ENCODE results near the gene DNAJB6. TPM values are rescaled to one million over a fixed set of nuclear protein-coding genes. Genes with fewer than 3 reads are reported as not detected.

The DNAJB6 gene
- total RNA-seq, 2 donors from 2014 or later = 78.0 to 81.8 TPM

DNA sequence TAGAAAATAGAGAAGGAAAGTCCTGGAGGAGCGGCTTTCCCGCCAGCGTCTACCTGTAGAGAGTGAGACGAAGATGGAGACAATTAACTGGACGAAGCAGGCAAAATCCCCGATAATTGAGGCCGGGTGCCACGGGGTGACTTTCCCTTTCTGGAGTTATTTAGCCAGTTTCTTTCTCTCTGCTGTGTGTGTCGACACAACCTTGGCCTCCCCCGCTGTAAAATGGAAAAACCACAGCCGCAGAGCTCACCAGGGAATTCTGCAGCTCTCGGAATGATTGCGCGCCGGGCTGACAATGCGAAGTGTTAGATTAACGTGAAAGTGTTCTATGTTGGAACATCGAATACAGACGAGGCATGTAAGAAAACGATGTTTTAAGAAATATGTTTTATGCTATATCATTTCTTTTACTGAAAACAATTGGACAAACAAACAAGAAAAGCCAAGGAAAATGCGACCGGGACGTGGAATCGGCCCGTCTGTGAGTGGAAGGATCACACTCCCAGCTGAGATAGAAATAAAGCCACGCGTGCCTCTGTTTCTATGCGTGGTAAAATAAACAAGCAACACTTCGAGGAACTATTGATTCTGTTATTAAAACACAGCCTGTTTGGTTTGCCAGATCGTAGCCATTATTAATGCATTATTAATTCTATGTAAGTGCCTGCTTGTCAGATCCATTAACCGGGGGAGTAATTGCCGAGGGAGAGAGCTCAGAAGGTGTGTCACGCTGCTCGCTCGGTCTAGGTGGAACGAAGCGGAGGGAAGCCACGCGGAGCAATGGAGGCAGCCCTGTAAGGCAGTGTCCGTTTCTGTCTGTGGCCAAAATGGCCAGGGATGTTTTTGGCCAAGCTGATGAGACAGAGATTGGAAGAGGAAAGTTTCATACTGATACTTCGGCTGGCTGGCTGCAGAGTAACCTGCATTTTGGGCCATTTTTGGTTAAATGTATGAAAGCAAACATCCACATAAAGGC is 129.4 kb downstream of the DNAJB6 start:
- no peaks in the 10 kb centered on the region for H3K9me3 ChIP-seq
- DNase-seq = no peak
- H3K36me3 ChIP-seq = no peaks in the 10 kb centered on the region
- intact Hi-C loops (cut with DNase I) = no loop called here
- TF ChIP-seq, protein P1, sequence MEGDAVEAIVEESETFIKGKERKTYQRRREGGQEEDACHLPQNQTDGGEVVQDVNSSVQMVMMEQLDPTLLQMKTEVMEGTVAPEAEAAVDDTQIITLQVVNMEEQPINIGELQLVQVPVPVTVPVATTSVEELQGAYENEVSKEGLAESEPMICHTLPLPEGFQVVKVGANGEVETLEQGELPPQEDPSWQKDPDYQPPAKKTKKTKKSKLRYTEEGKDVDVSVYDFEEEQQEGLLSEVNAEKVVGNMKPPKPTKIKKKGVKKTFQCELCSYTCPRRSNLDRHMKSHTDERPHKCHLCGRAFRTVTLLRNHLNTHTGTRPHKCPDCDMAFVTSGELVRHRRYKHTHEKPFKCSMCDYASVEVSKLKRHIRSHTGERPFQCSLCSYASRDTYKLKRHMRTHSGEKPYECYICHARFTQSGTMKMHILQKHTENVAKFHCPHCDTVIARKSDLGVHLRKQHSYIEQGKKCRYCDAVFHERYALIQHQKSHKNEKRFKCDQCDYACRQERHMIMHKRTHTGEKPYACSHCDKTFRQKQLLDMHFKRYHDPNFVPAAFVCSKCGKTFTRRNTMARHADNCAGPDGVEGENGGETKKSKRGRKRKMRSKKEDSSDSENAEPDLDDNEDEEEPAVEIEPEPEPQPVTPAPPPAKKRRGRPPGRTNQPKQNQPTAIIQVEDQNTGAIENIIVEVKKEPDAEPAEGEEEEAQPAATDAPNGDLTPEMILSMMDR (IDR thresholded peaks at IDR 0.05) = no peak
- H3K9ac ChIP-seq (ENCODE audit: low read depth in 2 of 2, low read length in 2 of 2) = no peak overlapping the region
- no peaks in the 10 kb centered on the region for H3K4me1 ChIP-seq
- H3K27me3 ChIP-seq = no peaks in the 10 kb centered on the region
- no peak overlapping the region for H3K27ac ChIP-seq
- no peak overlapping the region for H3K4me3 ChIP-seq

GRCh38 chr7:157466867-157467261 is 130.1 kb downstream of the DNAJB6 start:
- peak; percentile 4 for DNase-seq
- H3K27ac ChIP-seq = no peak overlapping the region
- no peak overlapping the region for H3K4me3 ChIP-seq
- H3K9me3 ChIP-seq = no peaks in the 10 kb centered on the region
- intact Hi-C loops (cut with DNase I) = no loop called here
- H3K9ac ChIP-seq (ENCODE audit: low read depth in 2 of 2, low read length in 2 of 2) = no peak overlapping the region
- TF ChIP-seq, protein P1 (IDR thresholded peaks at IDR 0.05) = no peak
- no peaks in the 10 kb centered on the region for H3K4me1 ChIP-seq
- H3K27me3 ChIP-seq = no peaks in the 10 kb centered on the region
- H3K36me3 ChIP-seq = no peaks in the 10 kb centered on the region

Other genes with a start within 250 kb of the DNAJB6 start
- gene UBE3C, start 198.1 kb upstream of the DNAJB6 start, total RNA-seq = 10 to 100 TPM; 50.9 to 60.7 TPM